ENCODE measurements around the gene SLC22A1. TPM values are rescaled to one million over a fixed set of nuclear protein-coding genes. Genes with fewer than 3 reads are reported as not detected.

Gene SLC22A1
- total RNA-seq, 1 experiment from 2014 or later, result 1.5 TPM

DNA sequence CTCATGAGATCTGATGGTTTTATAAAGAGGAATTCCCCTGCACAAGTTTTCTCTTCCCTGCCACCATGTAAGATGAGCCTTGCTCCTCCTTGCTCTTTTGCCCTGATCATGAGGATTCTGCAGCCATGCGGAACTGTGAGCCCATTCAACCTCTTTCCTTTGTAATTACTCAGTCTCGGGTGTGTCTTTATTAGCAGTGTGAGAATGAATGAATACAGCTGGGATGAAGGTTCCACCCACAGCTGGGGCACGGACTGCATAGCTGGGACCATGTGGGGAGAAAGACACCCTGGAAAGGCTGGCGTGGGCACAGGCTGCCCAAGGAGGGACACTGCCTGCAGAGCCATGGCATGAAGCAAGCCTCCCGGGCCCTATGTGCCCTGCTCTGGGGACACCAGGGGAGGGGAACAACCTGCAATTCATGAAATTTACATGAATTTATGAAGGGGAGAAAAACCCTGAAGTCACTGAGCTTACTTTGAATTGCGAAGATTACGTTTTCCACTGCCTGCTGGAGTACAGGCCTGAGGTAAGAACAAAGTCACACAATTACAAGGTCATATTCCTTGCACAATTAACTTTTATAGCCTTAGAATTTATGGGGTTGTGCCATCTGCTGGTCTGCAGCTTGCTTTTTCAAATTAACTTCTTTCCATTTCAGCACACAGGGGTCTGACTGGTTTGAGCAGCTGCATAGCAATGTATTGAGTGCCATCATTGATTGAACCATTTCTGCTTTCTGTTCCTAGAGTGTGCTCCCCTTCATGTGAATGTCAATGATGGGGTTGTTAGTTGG, 46.2 kb downstream of the SLC22A1 start:
- Histone ChIP-seq H3K27me3 (replicated peaks; ENCODE audit: control insufficient read depth, insufficient read depth, low read length) (no peaks in the 10 kb centered on the region), H3K9me3 (no peaks in the 10 kb centered on the region), H3K36me3 (ENCODE audit: control insufficient read depth, insufficient read depth, low read length) (no peaks in the 10 kb centered on the region), H3K4me1 (peaks cover 3% of the 10 kb centered on the region), H3K4me3 (ENCODE audit: low read depth, low read length) (no peak overlapping the region)
- no peak for TF ChIP-seq CTCF (IDR thresholded peaks at IDR 0.05; ENCODE audit: insufficient read depth in 1 of 2, low read depth in 1 of 2, low read length in 1 of 2, severe bottlenecking in 1 of 2, unreplicated experiment in 1 of 2)
- intact Hi-C loops (cut with micrococcal nuclease; ENCODE audit: unreplicated experiment), result no loop called here
- Mint-ChIP-seq H3K9me3 (ENCODE audit: unreplicated experiment) (peaks cover 10% of the 10 kb centered on the region), H3K36me3 (ENCODE audit: insufficient read depth, unreplicated experiment) (no peaks in the 10 kb centered on the region), H3K27ac (ENCODE audit: unreplicated experiment) (no peak overlapping the region), H3K4me3 (ENCODE audit: unreplicated experiment) (no peak overlapping the region), H3K4me1 (ENCODE audit: low read depth, unreplicated experiment) (peaks cover 6% of the 10 kb centered on the region), H3K27me3 (ENCODE audit: insufficient read depth, unreplicated experiment) (no peaks in the 10 kb centered on the region)
- POLR2A ChIA-PET, result no interaction called here
- DNase-seq, result no peak
- no TSS peak for BruUV-seq (replicated peaks)
- CTCF ChIA-PET, result interaction anchor here (1.2 kb wide), 1 partner anchor 29 kb away, joined by 5 read pairs; no protein-coding TSS in a partner anchor

GRCh38 chr6:160170018-160170680, 48.5 kb downstream of the SLC22A1 start:
- TF ChIP-seq CTCF (IDR thresholded peaks at IDR 0.05; ENCODE audit: insufficient read depth in 1 of 2, low read depth in 1 of 2, low read length in 1 of 2, severe bottlenecking in 1 of 2, unreplicated experiment in 1 of 2), result no peak
- H3K27me3 Mint-ChIP-seq (ENCODE audit: insufficient read depth, unreplicated experiment), result no peaks in the 10 kb centered on the region
- peaks cover 10% of the 10 kb centered on the region for H3K9me3 Mint-ChIP-seq (ENCODE audit: unreplicated experiment)
- intact Hi-C loops (cut with micrococcal nuclease; ENCODE audit: unreplicated experiment), result no loop called here
- Histone ChIP-seq H3K36me3 (ENCODE audit: control insufficient read depth, insufficient read depth, low read length) (no peaks in the 10 kb centered on the region), H3K27me3 (replicated peaks; ENCODE audit: control insufficient read depth, insufficient read depth, low read length) (no peaks in the 10 kb centered on the region), H3K4me3 (ENCODE audit: low read depth, low read length) (no peak overlapping the region), H3K9me3 (no peaks in the 10 kb centered on the region), H3K4me1 (peaks cover 24% of the 10 kb centered on the region)
- BruUV-seq (replicated peaks), result no TSS peak
- H3K4me3 Mint-ChIP-seq (ENCODE audit: unreplicated experiment), result no peak overlapping the region
- peaks cover 7% of the 10 kb centered on the region for H3K36me3 Mint-ChIP-seq (ENCODE audit: insufficient read depth, unreplicated experiment)
- peaks cover 14% of the 10 kb centered on the region for H3K4me1 Mint-ChIP-seq (ENCODE audit: low read depth, unreplicated experiment)
- H3K27ac Mint-ChIP-seq (ENCODE audit: unreplicated experiment), result no peak overlapping the region
- ChIA-PET POLR2A (no interaction called here), CTCF (no interaction called here)
- no peak for DNase-seq

DNA sequence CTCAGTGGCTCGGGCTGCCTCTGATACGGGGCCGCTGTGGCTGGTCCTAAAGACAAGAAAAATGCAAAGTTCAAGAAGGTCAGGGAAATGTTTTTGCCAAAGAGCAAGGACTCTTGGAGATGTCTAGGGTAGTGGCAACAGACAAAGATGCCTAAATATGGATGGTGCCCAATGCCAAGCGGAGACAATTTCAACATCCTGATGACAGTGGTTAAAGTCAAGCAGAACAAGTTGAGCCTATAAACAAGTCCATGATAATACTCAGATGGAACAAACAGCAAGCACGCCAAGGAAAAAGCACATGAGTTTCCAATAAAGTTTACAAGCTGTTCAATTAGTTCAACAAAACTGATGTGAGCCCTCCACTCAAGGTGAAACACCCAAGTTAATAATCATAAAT, 51.1 kb downstream of the SLC22A1 start:
- H3K36me3 Mint-ChIP-seq (ENCODE audit: insufficient read depth, unreplicated experiment), result peaks cover 7% of the 10 kb centered on the region
- H3K4me1 Mint-ChIP-seq (ENCODE audit: low read depth, unreplicated experiment), result peaks cover 14% of the 10 kb centered on the region
- POLR2A ChIA-PET, result no interaction called here
- H3K4me3 ChIP-seq (ENCODE audit: low read depth, low read length), result no peak overlapping the region
- H3K4me3 Mint-ChIP-seq (ENCODE audit: unreplicated experiment), result no peak overlapping the region
- no peaks in the 10 kb centered on the region for H3K36me3 ChIP-seq (ENCODE audit: control insufficient read depth, insufficient read depth, low read length)
- H3K27ac Mint-ChIP-seq (ENCODE audit: unreplicated experiment), result peak overlapping the region; percentile 53
- DNase-seq, result no peak
- CTCF ChIA-PET, result no interaction called here
- H3K9me3 Mint-ChIP-seq (ENCODE audit: unreplicated experiment), result peaks cover 10% of the 10 kb centered on the region
- BruUV-seq (replicated peaks), result no TSS peak
- intact Hi-C loops (cut with micrococcal nuclease; ENCODE audit: unreplicated experiment), result no loop called here
- H3K27me3 ChIP-seq (replicated peaks; ENCODE audit: control insufficient read depth, insufficient read depth, low read length), result no peaks in the 10 kb centered on the region
- no peaks in the 10 kb centered on the region for H3K9me3 ChIP-seq
- no peak for TF ChIP-seq CTCF (IDR thresholded peaks at IDR 0.05; ENCODE audit: insufficient read depth in 1 of 2, low read depth in 1 of 2, low read length in 1 of 2, severe bottlenecking in 1 of 2, unreplicated experiment in 1 of 2)
- H3K4me1 ChIP-seq, result peaks cover 30% of the 10 kb centered on the region
- no peaks in the 10 kb centered on the region for H3K27me3 Mint-ChIP-seq (ENCODE audit: insufficient read depth, unreplicated experiment)
